ENCODE measurements around the gene DHX32. TPM values are rescaled to one million over a fixed set of nuclear protein-coding genes. Genes with fewer than 3 reads are reported as not detected.

DHX32 gene
- total RNA-seq, 2 experiments from 2014 or later, result 0.22 to 0.27 TPM

DNA sequence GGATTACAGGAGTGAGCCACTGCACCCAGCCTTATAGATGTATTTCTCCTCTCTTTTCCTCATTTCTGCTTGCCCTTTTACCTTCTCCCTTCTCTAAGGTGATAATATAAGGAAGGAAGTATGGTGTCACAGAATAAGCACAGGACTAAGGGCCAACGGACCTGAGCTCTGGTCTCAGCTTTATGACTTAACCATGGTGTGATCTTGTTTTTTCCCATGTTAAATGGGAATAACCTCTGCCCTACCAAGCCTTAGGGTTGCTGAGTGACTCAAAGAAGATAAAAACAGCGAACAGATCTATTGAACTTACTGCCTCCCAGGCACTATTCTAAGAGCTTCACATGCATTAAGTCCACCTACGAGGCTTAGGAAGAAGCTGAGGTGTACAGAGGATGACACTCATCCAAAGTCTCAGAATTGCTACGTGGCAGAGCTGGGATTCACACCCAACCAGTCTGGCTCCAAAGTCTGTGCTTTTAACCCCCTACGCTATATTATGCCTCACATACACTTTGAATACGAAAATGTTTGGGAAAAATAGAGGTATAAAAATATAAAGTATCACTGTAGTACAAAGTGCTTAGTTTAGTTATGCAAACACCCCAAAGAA lies 63.6 kb downstream of the DHX32 start:
- no peaks in the 10 kb centered on the region for H4K20me1 ChIP-seq (ENCODE audit: insufficient read depth, low read length)

DNA sequence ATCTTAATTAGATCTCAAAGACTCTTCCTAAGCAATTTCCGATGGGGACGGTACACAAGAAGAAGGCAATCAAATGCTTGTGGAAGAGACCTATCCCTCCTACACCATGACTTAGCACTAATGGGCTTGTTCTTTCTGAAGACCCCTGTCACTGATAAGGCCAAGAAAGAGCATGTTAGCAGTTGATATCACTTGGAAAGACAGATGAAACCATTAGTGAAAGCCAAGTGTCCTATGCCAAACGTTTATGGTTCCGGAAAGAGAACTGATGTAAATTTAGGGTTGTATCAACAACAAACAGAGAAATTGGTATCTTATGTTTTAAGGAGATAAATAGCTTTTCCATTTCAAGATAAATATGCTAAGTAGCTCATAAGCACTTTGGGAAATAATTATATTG lies 64.5 kb downstream of the DHX32 start:
- POLR2A ChIA-PET, result interaction anchor here (0.6 to 1.1 kb wide), 4 partner anchors 9 to 36 kb away, joined by 3 to 4 read pairs (median 4); no protein-coding TSS in a partner anchor
- no peak overlapping the region for H3K4me2 ChIP-seq (ENCODE audit: low read length)
- peaks cover 4% of the 10 kb centered on the region for H3K4me1 ChIP-seq (ENCODE audit: insufficient read depth, low read length, poor library complexity, severe bottlenecking)
- TF ChIP-seq, protein P1, sequence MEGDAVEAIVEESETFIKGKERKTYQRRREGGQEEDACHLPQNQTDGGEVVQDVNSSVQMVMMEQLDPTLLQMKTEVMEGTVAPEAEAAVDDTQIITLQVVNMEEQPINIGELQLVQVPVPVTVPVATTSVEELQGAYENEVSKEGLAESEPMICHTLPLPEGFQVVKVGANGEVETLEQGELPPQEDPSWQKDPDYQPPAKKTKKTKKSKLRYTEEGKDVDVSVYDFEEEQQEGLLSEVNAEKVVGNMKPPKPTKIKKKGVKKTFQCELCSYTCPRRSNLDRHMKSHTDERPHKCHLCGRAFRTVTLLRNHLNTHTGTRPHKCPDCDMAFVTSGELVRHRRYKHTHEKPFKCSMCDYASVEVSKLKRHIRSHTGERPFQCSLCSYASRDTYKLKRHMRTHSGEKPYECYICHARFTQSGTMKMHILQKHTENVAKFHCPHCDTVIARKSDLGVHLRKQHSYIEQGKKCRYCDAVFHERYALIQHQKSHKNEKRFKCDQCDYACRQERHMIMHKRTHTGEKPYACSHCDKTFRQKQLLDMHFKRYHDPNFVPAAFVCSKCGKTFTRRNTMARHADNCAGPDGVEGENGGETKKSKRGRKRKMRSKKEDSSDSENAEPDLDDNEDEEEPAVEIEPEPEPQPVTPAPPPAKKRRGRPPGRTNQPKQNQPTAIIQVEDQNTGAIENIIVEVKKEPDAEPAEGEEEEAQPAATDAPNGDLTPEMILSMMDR (conservative IDR thresholded peaks at IDR 0.05; ENCODE audit: low read length), result no peak
- TF ChIP-seq EZH2phosphoT487 (IDR thresholded peaks at IDR 0.05; ENCODE audit: borderline replicate concordance, low read depth, low read length), result no peak
- intact Hi-C loops (cut with micrococcal nuclease; ENCODE audit: unreplicated experiment), result no loop called here
- H3K79me2 ChIP-seq (ENCODE audit: insufficient read depth, low read depth, low read length), result no peaks in the 10 kb centered on the region
- CTCF ChIA-PET (ENCODE audit: unreplicated experiment), result no interaction called here
- no peak overlapping the region for H2AFZ ChIP-seq (ENCODE audit: low read length)
- H3K9me3 ChIP-seq (ENCODE audit: low read length), result no peaks in the 10 kb centered on the region
- DNase-seq (ENCODE audit: low spot score), result no peak
- no peak overlapping the region for H3K4me3 ChIP-seq (ENCODE audit: low read depth, low read length, poor library complexity, severe bottlenecking)
- no peaks in the 10 kb centered on the region for H4K20me1 ChIP-seq (ENCODE audit: insufficient read depth, low read length)
- no peaks in the 10 kb centered on the region for H3K9me2 ChIP-seq (ENCODE audit: insufficient read depth, low read length)
- peaks cover 19% of the 10 kb centered on the region; the same call in 1 of the 2 replicates for H3K36me3 ChIP-seq (ENCODE audit: insufficient read depth, low read length)
- H3K27ac ChIP-seq (ENCODE audit: low read depth, low read length, poor library complexity, severe bottlenecking), result no peak overlapping the region
- BruUV-seq (replicated peaks), result no TSS peak

More for the DNA sequence above, 63.6 kb downstream of the DHX32 start:
- POLR2A ChIA-PET, result interaction anchor here (0.9 to 1.1 kb wide), 3 partner anchors 10 to 26 kb away, joined by 3 to 4 read pairs (median 4); no protein-coding TSS in a partner anchor
- BruUV-seq (replicated peaks), result no TSS peak
- H3K4me2 ChIP-seq (ENCODE audit: low read length), result no peak overlapping the region
- CTCF ChIA-PET (ENCODE audit: unreplicated experiment), result no interaction called here
- H3K36me3 ChIP-seq (ENCODE audit: insufficient read depth, low read length), result peaks cover 15% of the 10 kb centered on the region; the same call in 1 of the 2 replicates
- peaks cover 8% of the 10 kb centered on the region; the same call in 1 of the 2 replicates for H3K79me2 ChIP-seq (ENCODE audit: insufficient read depth, low read depth, low read length)
- TF ChIP-seq, protein P1 (conservative IDR thresholded peaks at IDR 0.05; ENCODE audit: low read length), result no peak
- TF ChIP-seq EZH2phosphoT487 (IDR thresholded peaks at IDR 0.05; ENCODE audit: borderline replicate concordance, low read depth, low read length), result no peak
- H3K4me3 ChIP-seq (ENCODE audit: low read depth, low read length, poor library complexity, severe bottlenecking), result no peak overlapping the region
- intact Hi-C loops (cut with micrococcal nuclease; ENCODE audit: unreplicated experiment), result no loop called here
- H3K4me1 ChIP-seq (ENCODE audit: insufficient read depth, low read length, poor library complexity, severe bottlenecking), result peaks cover 11% of the 10 kb centered on the region
- H2AFZ ChIP-seq (ENCODE audit: low read length), result no peak overlapping the region
- H3K9me2 ChIP-seq (ENCODE audit: insufficient read depth, low read length), result no peaks in the 10 kb centered on the region
- no peaks in the 10 kb centered on the region for H3K9me3 ChIP-seq (ENCODE audit: low read length)
- no peak overlapping the region for H3K27ac ChIP-seq (ENCODE audit: low read depth, low read length, poor library complexity, severe bottlenecking)
- DNase-seq (ENCODE audit: low spot score), result no peak

DNA sequence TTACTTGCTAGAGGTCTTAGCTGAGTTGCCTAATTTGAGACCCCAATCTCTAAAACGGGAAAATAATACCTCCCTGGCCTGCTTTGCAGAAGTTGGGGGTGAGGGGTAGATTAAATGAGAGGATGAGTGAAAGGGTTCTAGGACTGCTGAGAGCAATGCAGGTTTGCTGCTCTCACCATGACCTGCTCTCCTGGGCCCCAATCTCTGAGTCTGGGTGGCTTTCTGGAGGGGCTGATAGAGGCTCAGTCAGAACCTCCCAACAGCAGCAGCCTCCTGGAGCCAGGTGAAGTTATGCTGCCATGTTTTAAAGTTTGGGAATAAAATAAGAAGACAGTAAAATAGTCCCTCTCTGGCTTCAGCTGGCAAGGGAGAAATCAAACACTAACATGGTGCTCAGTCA lies 65.3 kb downstream of the DHX32 start:
- POLR2A ChIA-PET, result no interaction called here

More for the DNA sequence above, 65.3 kb downstream of the DHX32 start:
- H3K9me3 ChIP-seq (ENCODE audit: low read length), result no peaks in the 10 kb centered on the region
- intact Hi-C loops (cut with micrococcal nuclease; ENCODE audit: unreplicated experiment), result no loop called here
- no peaks in the 10 kb centered on the region for H3K4me1 ChIP-seq (ENCODE audit: insufficient read depth, low read length, poor library complexity, severe bottlenecking)
- peaks cover 26% of the 10 kb centered on the region for H3K36me3 ChIP-seq (ENCODE audit: insufficient read depth, low read length)
- no peak overlapping the region for H3K4me2 ChIP-seq (ENCODE audit: low read length)
- TF ChIP-seq, protein P1 (conservative IDR thresholded peaks at IDR 0.05; ENCODE audit: low read length), result no peak
- no peak for TF ChIP-seq EZH2phosphoT487 (IDR thresholded peaks at IDR 0.05; ENCODE audit: borderline replicate concordance, low read depth, low read length)
- H3K4me3 ChIP-seq (ENCODE audit: low read depth, low read length, poor library complexity, severe bottlenecking), result no peak overlapping the region
- H3K27ac ChIP-seq (ENCODE audit: low read depth, low read length, poor library complexity, severe bottlenecking), result no peak overlapping the region
- no peaks in the 10 kb centered on the region for H3K9me2 ChIP-seq (ENCODE audit: insufficient read depth, low read length)
- no peaks in the 10 kb centered on the region for H4K20me1 ChIP-seq (ENCODE audit: insufficient read depth, low read length)
- CTCF ChIA-PET (ENCODE audit: unreplicated experiment), result no interaction called here
- no TSS peak for BruUV-seq (replicated peaks)
- H2AFZ ChIP-seq (ENCODE audit: low read length), result no peak overlapping the region
- no peak for DNase-seq (ENCODE audit: low spot score)
- H3K79me2 ChIP-seq (ENCODE audit: insufficient read depth, low read depth, low read length), result no peaks in the 10 kb centered on the region

Measured in OCI-LY7 (cell line).